Globus pallidus (tissue), 1 donor: ENCODE results near the gene NFRKB.
"Not testable (repeated sequence)": the region's sequence is repeated elsewhere in the genome, so short reads cannot be mapped to it uniquely, and the experiment has no call there.

Source experiments
- DNase-seq: peaks from one replicate; pipeline ENCODE4 v3.0.0-alpha.2; 2015; ENCODE audit warnings: low spot score

NFRKB gene

GRCh38 chr11:129894278-129895125 lies 876 bp downstream of the NFRKB start:
- no peak for DNase-seq

- DNase-seq: no peak
These were observed 6.9 kb downstream of the NFRKB start for GRCh38 chr11:129888451-129888850.

GRCh38 chr11:129885381-129885780 lies 10.0 kb downstream of the NFRKB start:
- no peak for DNase-seq

- no peak for DNase-seq
These were observed 10.8 kb downstream of the NFRKB start for GRCh38 chr11:129884581-129884980.

- no peak for DNase-seq
These were observed 13.7 kb downstream of the NFRKB start for GRCh38 chr11:129881570-129882170.

- no peak for DNase-seq
These were observed 15.1 kb downstream of the NFRKB start for GRCh38 chr11:129880311-129880710.

GRCh38 chr11:129871914-129872313 lies 23.5 kb downstream of the NFRKB start:
- no peak for DNase-seq

GRCh38 chr11:129868626-129869025 lies 26.8 kb downstream of the NFRKB start:
- DNase-seq: not testable (repeated sequence)

GRCh38 chr11:129866311-129866710 lies 29.1 kb downstream of the NFRKB start:
- no peak for DNase-seq

GRCh38 chr11:129865701-129866100 lies 29.7 kb downstream of the NFRKB start:
- no peak for DNase-seq

- DNase-seq: no peak
These were observed 30.6 kb downstream of the NFRKB start for GRCh38 chr11:129864811-129865210.

- DNase-seq: no peak
These were observed 33.5 kb downstream of the NFRKB start for GRCh38 chr11:129861702-129862522.

GRCh38 chr11:129856036-129856435 lies 39.3 kb downstream of the NFRKB start:
- no peak for DNase-seq

- no peak for DNase-seq
These were observed 40.3 kb downstream of the NFRKB start for GRCh38 chr11:129855086-129855485.

- no peak for DNase-seq
These were observed 41.1 kb downstream of the NFRKB start for GRCh38 chr11:129854232-129854805.

GRCh38 chr11:129853518-129854231 lies 41.7 kb downstream of the NFRKB start:
- DNase-seq: no peak

GRCh38 chr11:129852125-129852740 lies 43.1 kb downstream of the NFRKB start:
- no peak for DNase-seq

GRCh38 chr11:129849447-129850130 lies 45.8 kb downstream of the NFRKB start:
- no peak for DNase-seq

GRCh38 chr11:129847361-129847760 lies 48.0 kb downstream of the NFRKB start:
- DNase-seq: not testable (repeated sequence)

GRCh38 chr11:129846508-129847335 lies 48.7 kb downstream of the NFRKB start:
- no peak for DNase-seq
